CD14-positive monocyte (primary cell): ENCODE data around the gene CRYAB. TPM values are rescaled to one million over a fixed set of nuclear protein-coding genes. Genes with fewer than 3 reads are reported as not detected.

Experiments
- DNase-seq, 3 donors: peaks; one replicate each; pipeline ENCODE4 v3.0.0-alpha.2; 2011 to 2022
- H2AFZ ChIP-seq: 2 replicates; pipeline ENCODE4 v1.6.0; 2012; ENCODE audit warnings: mild to moderate bottlenecking, low read depth, low read length, inconsistent platforms; ENCODE audit not compliant: insufficient read depth, poor library complexity, severe bottlenecking
- H3K27ac ChIP-seq, 2 donors: 1 replicate in 1 of 2; 2 replicates in 1 of 2; pipeline ENCODE4 v1.5.1; 2012 to 2013; ENCODE audit warnings: low read length in 2 of 2, control low read depth in 1 of 2, inconsistent platforms in 1 of 2, low read depth in 1 of 2, mild to moderate bottlenecking in 1 of 2
- H3K27me3 ChIP-seq, 2 donors: one replicate each; pipeline versions ENCODE4 v1.6.0 to v1.6.1; 2011 to 2013; ENCODE audit warnings: low read length in 2 of 2; ENCODE audit not compliant: control insufficient read depth in 2 of 2, insufficient read depth in 2 of 2
- H3K36me3 ChIP-seq, 2 donors: replicated peaks in 1 of 2; 1 replicate in 1 of 2; 2 replicates in 1 of 2; pipeline versions ENCODE4 v1.5.1 to v1.6.1; 2012 to 2013; ENCODE audit warnings: low read length in 2 of 2, control low read depth in 1 of 2, inconsistent platforms in 1 of 2, mild to moderate bottlenecking in 1 of 2; ENCODE audit not compliant: insufficient read depth in 2 of 2, control insufficient read depth in 1 of 2
- H3K4me1 ChIP-seq, 2 donors: 1 replicate in 1 of 2; 2 replicates in 1 of 2; pipeline versions ENCODE4 v1.5.1 to v1.6.1; 2012 to 2013; ENCODE audit warnings: low read length in 2 of 2, control low read depth in 1 of 2, inconsistent platforms in 1 of 2, mild to moderate bottlenecking in 1 of 2, moderate library complexity in 1 of 2; ENCODE audit not compliant: insufficient read depth in 2 of 2, control insufficient read depth in 1 of 2
- H3K4me2 ChIP-seq: replicated peaks from 2 replicates; pipeline ENCODE3; 2012; ENCODE audit warnings: low read length, moderate library complexity, mild to moderate bottlenecking; ENCODE audit not compliant: poor library complexity, severe bottlenecking; ENCODE audit errors: extremely low read depth
- H3K4me3 ChIP-seq, 3 experiments: fragments of 200-600 bp in 1 of 3; sonication (generic) in 1 of 3; replicated peaks in 1 of 3; 1 replicate in 2 of 3; 2 replicates in 1 of 3; pipeline ENCODE4 v1.5.1; 2011 to 2013; ENCODE audit warnings: low read length in 3 of 3, mild to moderate bottlenecking in 3 of 3, control low read depth in 2 of 3, low read depth in 2 of 3, inconsistent platforms in 1 of 3, moderate library complexity in 1 of 3
- H3K79me2 ChIP-seq: 2 replicates; pipeline ENCODE4 v1.6.0; 2012; ENCODE audit warnings: mild to moderate bottlenecking, control low read depth, inconsistent platforms, low read length, moderate library complexity; ENCODE audit not compliant: insufficient read depth
- H3K9ac ChIP-seq: 2 replicates; pipeline ENCODE4 v1.6.0; 2017; ENCODE audit warnings: low read length, mild to moderate bottlenecking; ENCODE audit not compliant: insufficient read depth, poor library complexity, severe bottlenecking
- H3K9me3 ChIP-seq, 2 donors: replicated peaks in 1 of 2; 1 replicate in 1 of 2; 2 replicates in 1 of 2; pipeline versions ENCODE4 v1.5.1 to v1.6.1; 2012 to 2013; ENCODE audit warnings: low read length in 2 of 2, control low read depth in 1 of 2; ENCODE audit not compliant: control insufficient read depth in 1 of 2, insufficient read depth in 1 of 2
- H4K20me1 ChIP-seq: 2 replicates; pipeline ENCODE4 v1.6.0; 2012; ENCODE audit warnings: mild to moderate bottlenecking, low read length, control low read depth, moderate library complexity; ENCODE audit not compliant: insufficient read depth
- H3K27ac Mint-ChIP-seq, 7 donors: one replicate each; pipeline ENCODE4 v1.8.0; 2020; ENCODE audit warnings: mild to moderate bottlenecking in 7 of 7, mixed read lengths in 7 of 7, moderate library complexity in 6 of 7, inconsistent platforms in 2 of 7
- H3K27me3 Mint-ChIP-seq, 3 donors: one replicate each; pipeline ENCODE4 v1.8.0; 2021 to 2022; ENCODE audit warnings: low read depth in 3 of 3, mild to moderate bottlenecking in 3 of 3, mixed read lengths in 3 of 3, moderate library complexity in 3 of 3, inconsistent platforms in 1 of 3
- H3K36me3 Mint-ChIP-seq, 2 donors: one replicate each; pipeline ENCODE4 v1.8.0; 2020; ENCODE audit warnings: mixed read lengths in 2 of 2, inconsistent platforms in 1 of 2, mild to moderate bottlenecking in 1 of 2
- H3K4me1 Mint-ChIP-seq: one replicate; pipeline ENCODE4 v1.8.0; 2020; ENCODE audit warnings: mild to moderate bottlenecking, mixed read lengths
- H3K4me3 Mint-ChIP-seq, 2 donors: one replicate each; pipeline ENCODE4 v1.8.0; 2020; ENCODE audit warnings: mild to moderate bottlenecking in 2 of 2, mixed read lengths in 2 of 2, moderate library complexity in 1 of 2
- H3K9me3 Mint-ChIP-seq, 7 donors: one replicate each; pipeline ENCODE4 v1.8.0; 2020 to 2022; ENCODE audit warnings: mixed read lengths in 7 of 7, mild to moderate bottlenecking in 6 of 7, moderate library complexity in 6 of 7, inconsistent platforms in 2 of 7
- CTCF ChIP-seq: fragments of 200-600 bp; IDR thresholded peaks from one replicate; pipeline ENCODE4 v1.8.0; 2022; ENCODE audit warnings: antibody characterized with exemption, mild to moderate bottlenecking
- WGBS: methylation state at CpG from one replicate; pipeline ENCODE4 v1.1.5; 2013; ENCODE audit warnings: missing lambda C conversion rate; ENCODE audit not compliant: insufficient coverage; 5-methylcytosine and 5-hydroxymethylcytosine counted together
- intact Hi-C, 2 donors: fragments of 100-400 bp; cut with micrococcal nuclease; formaldehyde crosslinking; loops; one replicate each; pipeline versions ENCODE4 v1.15.0 to v1.15.1; 2023
- polyA plus RNA-seq, 3 donors: library from polyadenylated mRNA; depleted of rRNA in 1 of 3; unstranded in 2 of 3; stranded (reverse) in 1 of 3; fragments of 300-500 nt in 2 of 3; fragments of >200 nt in 1 of 3; fragmentation: Illumina TruSeq in 2 of 3; gene quantifications; 1 replicate in 2 of 3; 2 replicates in 1 of 3; pipeline ENCODE4 v1.2.3, GENCODE V29; 2012 to 2021

The CRYAB gene
- polyA plus RNA-seq, 3 donors, result not detected

- H3K4me2 ChIP-seq, result peak overlapping the region; percentile 52
- H3K36me3 ChIP-seq, result no peaks in the 10 kb centered on the region
- H3K27me3 Mint-ChIP-seq, result peaks cover 0 to 4% (median 2%) of the 10 kb centered on the region in 3 donors
- H3K27ac ChIP-seq, result peak overlapping the region in 1 of 2 donors; percentile 70
- H3K4me3 ChIP-seq, result peak overlapping the region in 1 of 3 experiments; percentile 88
- no peaks in the 10 kb centered on the region for H3K27me3 ChIP-seq
- no peak for TF ChIP-seq CTCF
- 0% methylated on average over 5 of the region's 7 CpGs for WGBS
- H3K4me1 Mint-ChIP-seq, result peaks cover 49% of the 10 kb centered on the region
- H3K36me3 Mint-ChIP-seq, result peaks cover 0 to 2% of the 10 kb centered on the region in 2 donors
- H3K79me2 ChIP-seq, result no peaks in the 10 kb centered on the region
- H3K9ac ChIP-seq, result peak overlapping the region; percentile 34
- peak overlapping the region; percentile 35 to 84 for H3K4me3 Mint-ChIP-seq
- H3K9me3 ChIP-seq, result no peaks in the 10 kb centered on the region
- intact Hi-C loops, result loop anchor here in 1 of 2 donors (10.0 kb wide), 2 partner anchors 86 to 216 kb away; partner anchors contain the start of gene DLAT
- no peaks in the 10 kb centered on the region for H3K9me3 Mint-ChIP-seq
- H2AFZ ChIP-seq, result peak overlapping the region; percentile 59
- H3K27ac Mint-ChIP-seq, result peak overlapping the region; percentile 46 to 91 (median 70)
- no peaks in the 10 kb centered on the region for H4K20me1 ChIP-seq
- DNase-seq, result peak; percentile 74 to 91 (median 89)
- peaks cover 49 to 55% of the 10 kb centered on the region in 2 donors for H3K4me1 ChIP-seq
Measured at GRCh38 chr11:111938687-111939160, 27.2 kb upstream of the CRYAB start.

DNA sequence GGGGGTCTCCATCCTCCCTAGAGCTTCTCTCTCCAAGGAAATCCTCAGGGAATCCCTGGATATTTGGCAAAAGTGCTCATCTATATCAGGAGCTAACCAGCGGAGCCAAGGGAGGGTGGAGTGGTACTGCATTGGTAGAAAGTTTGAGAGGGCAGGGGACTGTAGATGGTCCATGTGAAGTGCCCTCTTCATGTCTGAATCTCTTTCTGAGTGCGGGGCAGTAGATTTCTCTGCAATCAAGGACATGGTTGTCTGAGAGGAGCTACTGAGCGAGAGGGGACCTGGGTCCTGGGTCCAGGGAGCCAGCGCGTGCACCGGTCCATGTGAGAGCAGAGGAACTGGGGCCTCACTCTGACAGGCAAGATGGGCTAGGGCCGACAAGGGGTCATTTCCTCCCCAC lies 26.3 kb upstream of the CRYAB start:
- Histone ChIP-seq H2AFZ (peak overlapping the region; percentile 94), H3K36me3 (no peaks in the 10 kb centered on the region), H3K79me2 (no peaks in the 10 kb centered on the region), H3K4me3 (peak overlapping the region in 1 of 3 experiments; percentile 88), H3K4me2 (peak overlapping the region; percentile 92), H3K27me3 (no peaks in the 10 kb centered on the region), H3K9me3 (no peaks in the 10 kb centered on the region), H4K20me1 (no peaks in the 10 kb centered on the region), H3K4me1 (peaks cover 53 to 63% of the 10 kb centered on the region in 2 donors), H3K9ac (no peak overlapping the region), H3K27ac (no peak overlapping the region)
- no peak for DNase-seq
- peak overlapping the region; percentile 83 to 86 for H3K4me3 Mint-ChIP-seq
- H3K4me1 Mint-ChIP-seq, result peaks cover 53% of the 10 kb centered on the region
- H3K36me3 Mint-ChIP-seq, result peaks cover 0 to 2% of the 10 kb centered on the region in 2 donors
- no peaks in the 10 kb centered on the region for H3K9me3 Mint-ChIP-seq
- intact Hi-C loops, result loop anchor here in 1 of 2 donors (10.0 kb wide), 2 partner anchors 87 to 217 kb away; partner anchors contain the start of gene DLAT
- peak overlapping the region in 2 of 7 donors; percentile 4 to 50 for H3K27ac Mint-ChIP-seq
- 42% methylated on average over 6 of the region's 7 CpGs for whole genome bisulfite sequencing
- TF ChIP-seq CTCF, result no peak
- H3K27me3 Mint-ChIP-seq, result peaks cover 0 to 4% (median 2%) of the 10 kb centered on the region in 3 donors
